NCI-H446 (cell line): ENCODE measurements around the gene OLA1.

Source experiments
- DNase-seq, 2 experiments: peaks; one replicate each; lab custom pipeline; 2025; lab: John Stamatoyannopoulos, UW

Gene OLA1

DNA sequence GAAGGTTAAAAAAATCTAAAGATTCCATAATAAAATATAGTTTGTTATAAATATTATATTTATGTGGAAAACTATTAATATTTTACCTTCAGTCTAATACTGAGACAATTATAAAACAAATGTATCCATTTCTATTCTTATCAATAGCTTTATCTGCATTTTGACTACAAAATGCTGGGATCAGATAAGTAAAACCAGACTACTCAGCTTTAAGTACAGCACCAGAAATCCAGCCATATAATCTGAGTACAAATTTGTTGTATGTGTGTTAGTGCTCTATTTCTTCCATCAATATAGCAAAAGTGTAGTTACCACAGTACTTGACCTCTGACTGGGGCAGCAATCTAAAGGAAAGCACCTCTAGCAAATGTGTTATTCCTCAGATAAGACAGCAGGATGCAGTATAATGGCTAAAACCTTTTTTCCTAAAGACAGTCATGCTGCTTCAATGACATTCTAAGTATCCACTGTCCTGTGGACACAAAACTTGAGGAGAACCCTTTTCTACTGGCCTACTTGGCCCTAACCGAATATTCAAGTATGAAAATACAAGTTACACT is 68.1 kb downstream of the OLA1 start:
- no peak for DNase-seq

DNA sequence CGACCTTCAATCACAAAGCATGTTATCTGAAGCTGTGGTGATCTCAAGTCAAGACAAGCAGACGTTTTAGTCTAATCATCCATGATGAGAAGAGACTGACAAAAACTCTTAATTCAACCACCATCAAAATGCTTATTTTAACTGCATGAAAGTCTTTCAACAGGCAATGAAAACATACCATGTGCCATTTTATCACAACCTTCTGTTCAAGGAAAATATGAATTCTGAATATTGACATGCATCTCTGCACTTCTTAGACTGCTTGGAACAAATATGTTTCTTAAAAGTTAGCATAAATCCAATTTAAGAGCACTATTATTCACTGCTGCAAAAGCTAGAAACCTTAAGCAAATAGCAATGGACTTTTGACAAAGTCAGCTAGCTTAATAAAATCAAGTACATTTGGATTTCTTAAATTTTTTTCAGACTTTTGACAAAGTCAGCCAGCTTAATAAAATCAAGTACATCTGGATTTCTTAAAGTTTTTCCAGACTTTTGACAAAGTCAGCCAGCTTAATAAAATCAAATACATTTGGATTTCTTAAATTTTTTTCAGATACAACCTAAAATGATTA is 70.9 kb downstream of the OLA1 start:
- no peak for DNase-seq

DNA sequence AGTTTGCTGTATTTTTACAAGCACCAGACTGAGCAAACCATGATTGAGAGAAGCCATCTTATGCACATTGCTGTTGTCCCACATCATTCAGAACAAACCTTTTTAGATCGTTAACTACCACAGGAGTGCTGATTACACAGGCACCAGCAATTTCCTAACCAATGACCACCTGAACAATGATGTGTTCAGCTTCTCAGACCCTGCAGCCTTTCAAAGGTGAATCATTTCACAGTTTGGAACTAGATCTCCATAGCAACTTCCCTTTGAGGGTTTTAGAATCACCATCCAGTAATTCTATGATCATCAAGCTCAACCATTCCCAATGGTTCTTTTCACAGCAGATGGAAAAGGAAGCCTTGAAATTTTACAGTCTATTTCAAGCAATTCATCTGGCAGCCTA is 71.4 kb downstream of the OLA1 start:
- DNase-seq, result no peak

DNA sequence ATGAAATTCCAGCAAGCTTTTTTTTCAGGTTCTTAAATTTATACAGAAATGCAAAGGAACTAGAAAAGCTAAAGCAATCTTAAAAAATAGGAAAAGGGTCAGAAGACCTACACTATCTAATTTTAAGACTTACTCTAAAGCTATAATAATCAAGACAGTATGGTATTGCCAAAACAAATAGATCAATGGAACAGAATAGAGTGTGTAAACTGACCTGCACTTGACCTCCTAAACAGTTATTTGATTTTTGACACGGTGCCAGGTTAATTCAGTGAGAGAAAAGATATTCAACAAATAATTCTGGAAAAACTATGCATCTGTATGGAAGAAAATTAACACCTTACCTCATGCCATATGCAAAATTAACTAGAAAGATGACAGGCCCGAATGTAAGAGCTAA is 73.6 kb downstream of the OLA1 start:
- DNase-seq, result no peak

DNA sequence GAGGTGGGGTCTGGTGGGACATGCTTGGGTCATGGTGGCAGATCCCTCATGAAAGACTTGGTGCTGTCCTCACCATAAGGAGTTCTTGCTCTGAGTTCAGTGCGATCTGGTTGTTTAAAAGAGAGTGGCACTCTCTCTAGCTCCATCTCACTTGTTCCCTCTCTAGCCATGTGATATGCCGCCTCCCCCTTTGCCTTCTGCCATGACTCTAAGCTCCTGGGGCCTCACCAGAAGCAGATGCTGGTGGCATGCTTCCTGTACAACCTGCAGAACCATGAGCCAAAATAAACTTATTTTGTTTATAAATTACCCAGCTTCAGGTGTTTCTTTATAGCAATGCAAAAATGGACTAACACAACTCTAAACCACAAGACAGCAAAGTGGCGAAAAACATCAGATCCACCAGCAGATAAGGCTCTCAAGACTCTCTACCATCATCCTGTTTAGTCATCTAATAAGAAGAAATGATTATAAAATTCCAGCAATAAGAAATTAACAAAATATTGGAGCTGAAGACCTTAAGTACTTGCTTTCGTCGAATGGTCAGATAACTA is 75.5 kb downstream of the OLA1 start:
- no peak for DNase-seq

DNA sequence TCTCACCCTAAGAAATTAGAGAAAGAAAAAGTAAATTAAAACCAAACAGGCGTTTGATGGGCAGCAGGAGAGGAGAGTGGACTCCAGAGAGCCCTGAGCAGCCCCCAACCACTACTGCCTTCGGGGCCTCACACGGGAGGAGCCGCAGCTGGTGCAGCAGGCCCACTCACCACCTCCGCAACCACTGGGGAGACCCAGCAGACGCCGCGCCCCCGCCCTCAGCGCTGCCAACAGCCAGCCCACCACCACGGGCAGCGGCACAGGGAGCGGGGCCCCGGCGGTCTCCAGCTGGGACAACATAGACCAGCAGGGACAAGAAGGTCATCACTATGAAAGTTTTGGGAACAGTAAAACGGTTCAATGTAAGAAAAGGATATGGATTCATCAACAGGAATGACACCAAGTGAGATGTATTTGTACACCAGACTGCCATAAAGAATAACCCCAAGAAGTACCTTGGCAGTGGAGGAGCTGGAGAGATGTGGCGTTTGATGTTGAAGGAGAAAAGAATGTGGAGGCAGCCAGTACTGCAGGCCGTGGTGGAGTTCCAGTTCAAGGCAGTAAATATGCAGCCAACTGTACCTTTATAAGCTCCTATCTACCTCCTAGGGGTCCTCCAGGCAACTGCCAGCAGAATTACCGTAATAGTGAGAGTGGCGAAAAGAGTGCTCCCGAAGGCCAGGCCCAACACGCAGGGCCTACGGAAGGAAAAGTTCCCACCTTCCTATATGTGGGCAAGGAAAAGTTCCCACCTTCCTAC is 76.5 kb downstream of the OLA1 start:
- DNase-seq, result no peak

DNA sequence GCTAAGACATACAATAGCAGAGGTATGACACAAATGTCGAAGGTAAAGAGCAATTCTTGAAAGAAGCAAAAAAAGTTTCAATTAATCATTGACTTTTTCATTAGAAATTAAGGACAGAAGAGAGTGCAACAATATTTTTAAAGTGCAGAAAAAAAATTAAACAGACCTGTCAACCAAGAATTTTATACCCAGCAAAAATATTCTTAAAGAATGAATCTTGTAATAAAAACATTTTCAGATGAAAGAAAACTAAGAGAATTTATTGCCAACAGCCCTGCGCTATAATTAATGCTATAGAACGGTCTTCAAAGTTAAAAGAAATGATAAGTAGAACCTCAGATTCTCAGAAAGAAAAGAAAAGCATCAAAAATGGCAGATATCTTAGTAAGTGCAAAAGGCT is 79.0 kb downstream of the OLA1 start:
- DNase-seq, result no peak

DNA sequence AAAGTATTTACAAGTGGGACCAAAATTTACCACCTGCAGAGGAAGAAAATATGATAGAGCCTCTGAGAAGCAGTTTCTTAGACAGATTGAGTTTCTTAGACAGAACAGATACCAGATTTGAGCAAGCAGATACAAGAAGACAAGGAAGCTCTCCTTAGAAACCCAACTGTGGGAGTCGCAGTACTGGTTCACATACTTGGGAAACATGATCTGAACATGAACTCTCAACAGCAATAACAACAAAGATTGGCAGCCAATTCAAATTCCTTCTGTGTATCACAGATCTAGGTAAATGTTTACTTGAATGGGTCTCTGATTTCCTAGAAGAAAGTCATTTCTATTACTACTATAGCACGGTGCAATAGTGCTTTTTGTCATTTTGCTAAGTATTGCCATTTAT is 82.1 kb downstream of the OLA1 start:
- DNase-seq, result no peak

DNA sequence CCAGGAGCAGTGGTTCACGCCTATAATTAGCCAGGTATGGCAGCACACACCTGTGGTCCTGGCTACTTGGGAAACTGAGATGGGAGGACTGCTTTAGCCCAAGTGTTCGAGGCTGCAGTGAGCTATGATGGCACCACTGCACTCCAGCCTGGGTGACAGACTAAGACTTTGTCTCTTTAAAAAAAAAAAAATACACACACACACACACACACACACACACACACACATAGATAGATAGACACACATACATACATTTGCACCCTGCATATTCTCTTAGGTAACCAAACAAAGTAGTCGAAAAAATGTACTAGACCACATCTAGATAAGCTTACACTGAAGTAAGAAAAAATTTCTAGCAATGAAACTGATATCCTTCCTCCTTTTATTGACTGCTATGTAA is 86.8 kb downstream of the OLA1 start:
- no peak for DNase-seq

DNA sequence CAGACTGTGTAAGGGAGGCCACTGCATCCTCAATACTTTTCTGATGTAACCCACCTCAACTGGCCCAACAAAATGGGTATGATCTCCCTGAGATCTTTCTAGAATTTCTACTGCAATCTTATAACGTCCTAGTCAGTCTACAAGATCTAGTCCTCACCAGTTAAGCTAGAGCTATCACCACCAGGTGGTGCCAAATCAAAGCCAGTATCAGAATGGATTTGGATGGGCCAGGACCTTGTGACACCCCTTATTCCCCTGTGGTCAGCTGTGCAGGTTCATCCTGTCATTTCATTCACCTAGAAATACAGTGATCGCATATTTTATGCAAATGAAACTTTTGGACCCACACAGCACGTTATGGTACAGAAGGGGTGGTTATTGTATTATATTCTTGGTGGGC is 90.3 kb downstream of the OLA1 start:
- DNase-seq, result peak in 1 of 2 experiments; percentile 26

DNA sequence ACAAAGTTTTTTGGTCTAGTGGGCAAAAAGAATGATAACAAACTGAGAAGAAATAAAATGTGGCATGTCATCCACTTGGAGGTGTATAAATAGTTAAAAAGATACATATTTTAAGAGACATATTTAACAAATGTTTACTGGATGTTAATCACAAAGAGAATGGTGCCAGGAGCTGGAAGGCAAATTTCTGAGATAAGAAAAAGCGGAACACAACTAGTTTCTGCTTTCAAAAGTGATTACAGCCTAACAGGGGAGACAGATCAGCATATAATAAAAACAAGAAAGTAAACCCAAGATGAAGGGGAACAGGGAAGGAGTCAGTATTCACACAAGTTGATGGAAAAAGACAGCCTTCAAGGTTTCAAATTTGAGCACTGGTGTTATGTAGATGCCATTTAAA is 91.3 kb downstream of the OLA1 start:
- DNase-seq, result no peak

DNA sequence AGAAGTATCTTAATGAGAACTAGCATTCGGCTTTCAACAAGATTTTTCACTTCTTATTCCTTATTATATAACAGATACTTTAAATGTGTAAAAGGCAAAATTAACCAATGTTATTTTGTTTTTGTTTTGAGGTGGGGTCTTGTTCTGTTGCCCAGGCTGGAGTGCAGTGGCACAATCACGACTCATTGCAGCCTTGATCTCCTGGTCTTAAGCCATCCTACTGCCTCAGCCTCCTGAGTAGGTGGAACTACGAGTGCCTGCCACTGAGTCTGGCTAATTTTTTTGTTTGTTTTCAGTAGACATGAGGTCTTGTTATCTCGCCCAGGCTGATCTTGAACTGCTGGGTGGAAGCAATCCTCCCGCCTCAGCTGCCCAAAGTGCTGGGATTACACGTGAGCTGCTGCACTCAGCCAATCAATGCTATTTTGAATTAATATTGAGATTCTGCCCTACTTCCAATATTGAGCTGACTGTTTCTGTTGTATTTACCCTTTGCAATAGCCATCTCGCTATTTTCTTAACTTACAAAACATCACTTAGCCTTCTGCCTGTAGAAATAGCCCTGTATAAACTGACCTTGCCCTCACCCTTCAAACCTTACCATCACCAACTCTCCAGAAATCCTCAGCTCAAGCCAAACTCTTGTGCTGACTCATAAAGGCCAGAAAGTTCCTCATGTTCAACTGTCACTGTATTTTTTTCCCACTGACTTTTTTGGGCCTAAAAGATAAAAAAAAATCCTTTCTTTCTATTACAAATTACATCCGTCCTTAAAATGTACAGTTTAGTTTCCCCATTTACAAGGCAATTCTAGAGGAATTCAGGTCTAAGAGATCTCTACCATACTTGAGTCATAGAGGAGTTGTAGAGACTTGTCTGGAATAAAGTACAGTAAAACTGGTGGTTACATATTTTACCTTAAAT is 94.3 kb downstream of the OLA1 start:
- no peak for DNase-seq

DNA sequence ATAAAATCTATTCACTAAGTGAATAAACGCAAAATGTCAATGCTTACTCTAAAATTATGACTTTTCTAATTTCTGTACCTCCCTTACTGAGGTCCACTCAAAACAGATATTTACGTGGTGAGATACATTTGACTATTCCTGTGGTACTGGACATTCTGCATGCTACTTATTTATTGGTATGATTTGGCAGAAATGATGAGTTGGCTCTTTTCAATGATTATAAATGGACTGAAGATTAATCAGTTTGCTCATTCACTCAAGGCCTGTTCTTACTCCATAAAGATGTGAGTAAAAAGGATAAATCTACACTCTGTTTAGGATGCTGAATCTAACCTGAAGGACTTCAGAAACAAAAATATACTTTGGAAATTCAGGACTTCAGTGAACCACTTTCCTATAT is 98.8 kb downstream of the OLA1 start:
- no peak for DNase-seq

DNA sequence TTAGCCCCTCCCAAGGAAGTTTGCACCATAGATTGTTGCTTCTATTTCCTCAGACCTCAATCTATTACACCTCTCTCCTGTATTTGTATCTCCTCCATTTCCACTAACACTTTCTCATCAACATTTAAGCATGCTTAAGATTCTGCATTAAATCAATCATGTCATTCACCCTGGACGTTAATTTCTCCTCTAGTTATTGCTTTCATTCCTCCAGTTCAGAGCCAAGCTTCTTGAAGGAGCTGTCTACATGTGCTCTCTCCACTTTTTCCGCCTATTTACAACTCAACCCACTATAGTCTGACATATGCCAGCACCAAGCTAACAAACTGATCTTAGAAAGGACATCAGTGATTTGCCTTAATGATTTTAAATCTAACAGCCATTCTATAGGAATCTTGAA is 99.5 kb downstream of the OLA1 start:
- DNase-seq, result no peak

DNA sequence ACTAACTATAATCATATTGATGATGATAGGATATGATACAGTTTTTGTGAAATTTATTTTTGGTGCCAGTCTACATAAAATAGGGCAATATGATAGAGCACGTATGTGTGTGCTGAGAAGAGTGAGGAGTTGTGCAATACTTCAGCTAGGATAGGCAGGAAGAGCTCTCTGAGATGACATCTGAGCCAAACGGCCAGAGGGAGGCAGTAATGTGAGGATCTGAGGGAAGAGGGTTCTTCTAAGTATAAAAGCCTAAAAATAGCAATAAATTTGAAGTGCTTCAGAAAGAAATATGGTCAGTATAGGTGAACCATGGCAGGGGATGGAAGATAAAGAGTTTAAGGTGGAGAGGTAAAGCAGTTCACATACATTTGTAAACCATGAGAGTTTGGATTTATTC is 102.5 kb downstream of the OLA1 start:
- no peak for DNase-seq

DNA sequence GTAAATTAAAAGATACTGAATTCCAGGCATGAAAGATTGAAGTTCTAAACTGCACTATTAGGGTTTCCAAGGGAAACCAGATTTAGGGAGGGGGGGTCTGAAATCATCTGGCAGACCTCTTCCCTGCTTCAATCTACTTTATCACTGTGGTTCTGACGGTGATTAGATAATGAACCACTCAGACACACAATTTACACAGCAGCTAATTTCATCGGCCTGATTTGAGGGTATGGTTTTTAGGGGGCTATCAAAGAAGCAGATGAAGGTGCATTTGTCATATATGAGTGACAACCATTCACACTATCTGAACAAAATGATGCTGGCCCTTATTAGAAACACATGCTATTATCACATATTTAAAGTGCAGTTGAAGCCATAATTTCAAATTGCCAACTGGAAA is 106.0 kb downstream of the OLA1 start:
- DNase-seq, result no peak

DNA sequence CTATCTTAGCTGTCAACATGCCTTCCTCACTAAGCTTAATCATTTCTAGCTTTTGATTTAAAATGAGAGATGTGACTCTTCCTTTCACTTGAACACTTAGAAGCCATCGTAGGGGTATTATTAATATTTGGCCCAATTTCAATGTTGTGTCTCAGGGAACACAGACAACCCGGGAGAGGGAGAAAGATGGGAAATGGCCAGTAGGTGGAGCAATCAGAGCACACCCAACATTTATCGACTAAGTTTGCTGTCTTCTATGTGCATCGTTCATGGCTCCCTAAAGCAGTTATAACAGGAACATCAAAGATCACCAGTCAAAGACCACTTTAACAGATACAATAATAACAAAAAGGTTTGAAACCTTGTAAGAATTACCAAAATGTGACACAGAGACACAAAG is 110.2 kb downstream of the OLA1 start:
- DNase-seq, result no peak

DNA sequence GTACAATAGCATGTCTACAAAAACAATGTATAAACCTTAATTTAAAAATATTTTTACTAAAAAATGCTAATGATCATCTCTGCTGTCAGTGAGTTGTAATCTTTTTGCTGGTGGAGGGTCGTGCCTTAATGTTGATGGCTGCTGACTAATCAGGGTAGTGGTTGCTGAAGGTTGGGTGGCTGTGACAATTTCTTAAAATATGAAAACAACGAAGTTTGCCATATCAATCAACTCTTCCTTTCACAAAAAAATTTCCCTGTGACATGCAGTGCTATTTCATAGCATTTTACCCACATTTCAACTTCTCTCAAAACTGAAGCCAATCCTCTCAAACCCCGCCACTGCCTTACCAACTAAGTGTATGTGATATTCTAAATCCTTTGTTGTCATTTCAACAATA is 112.4 kb downstream of the OLA1 start:
- no peak for DNase-seq

DNA sequence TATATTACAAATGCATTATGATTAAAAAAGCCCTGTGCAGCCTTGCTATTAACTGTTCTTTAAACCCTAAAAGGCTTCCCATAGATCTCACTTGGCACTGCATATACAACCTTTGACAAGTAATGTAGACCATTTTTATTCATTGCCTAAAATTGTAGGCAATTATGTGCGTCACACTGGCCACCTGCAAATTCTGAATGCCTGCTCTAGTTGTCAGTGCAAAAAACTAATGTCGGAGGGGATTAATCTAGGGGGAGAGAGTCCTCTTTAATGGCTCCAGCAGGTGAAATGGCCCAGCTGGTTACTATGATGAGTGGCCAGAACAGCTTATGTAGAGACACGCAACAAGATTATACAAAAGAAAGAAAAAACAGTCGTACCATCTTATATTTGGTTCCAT is 123.2 kb downstream of the OLA1 start:
- DNase-seq, result no peak

DNA sequence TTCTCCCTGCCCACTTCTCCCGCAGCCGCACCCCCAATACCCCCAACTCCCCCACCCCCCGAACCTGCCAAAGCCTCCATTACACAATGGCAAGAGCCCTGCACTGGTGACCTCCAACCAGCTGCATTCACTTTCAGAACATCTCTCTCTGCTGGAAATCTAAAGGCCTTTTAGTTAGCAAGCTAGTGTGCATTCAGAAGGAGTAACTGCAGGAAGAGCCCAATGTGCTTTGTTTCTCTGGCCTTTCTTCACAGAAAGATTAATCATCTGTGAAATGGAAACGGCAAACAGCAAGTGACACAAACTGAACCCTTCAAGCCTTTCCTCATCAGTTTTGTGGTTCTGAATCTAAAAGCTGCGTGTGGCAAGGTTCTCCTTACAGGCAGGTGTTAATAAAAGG is 124.2 kb downstream of the OLA1 start:
- no peak for DNase-seq

DNA sequence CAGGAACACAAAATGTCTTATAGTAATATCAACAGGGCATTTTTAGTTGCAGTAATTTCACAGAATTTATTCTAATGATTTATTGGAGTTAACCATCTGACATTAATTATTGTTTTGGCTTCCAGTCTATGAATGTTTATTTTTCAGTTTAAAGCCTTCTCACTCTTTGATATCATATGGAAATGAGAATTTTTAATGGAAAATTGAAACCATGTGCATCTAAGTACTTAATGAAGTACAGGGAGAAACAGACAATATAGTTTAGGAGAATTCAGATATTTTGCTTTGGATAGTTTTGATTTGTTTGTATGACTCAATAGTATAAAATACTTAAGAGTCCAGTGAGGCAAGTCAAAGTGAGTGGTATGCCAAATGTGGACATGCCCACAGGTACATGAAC is 126.1 kb downstream of the OLA1 start:
- no peak for DNase-seq

DNA sequence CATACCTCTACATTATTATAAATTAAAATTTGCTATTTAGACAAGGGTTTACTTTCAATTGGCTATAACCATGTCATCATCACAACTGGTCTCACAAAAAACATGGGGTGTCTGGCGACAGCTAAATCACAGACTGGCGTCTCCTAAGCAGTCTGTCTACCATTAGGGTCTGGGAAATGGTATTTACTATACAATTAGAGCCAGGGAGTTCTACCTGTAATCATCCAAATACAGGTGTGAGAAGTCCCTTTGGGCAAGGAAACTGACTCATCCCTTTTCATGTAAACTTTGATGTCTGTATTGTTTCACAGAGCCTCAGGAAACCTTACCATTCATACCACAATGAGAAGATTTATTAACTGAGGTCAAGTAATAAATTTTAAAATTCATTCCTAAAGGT is 126.7 kb downstream of the OLA1 start:
- DNase-seq, result no peak

DNA sequence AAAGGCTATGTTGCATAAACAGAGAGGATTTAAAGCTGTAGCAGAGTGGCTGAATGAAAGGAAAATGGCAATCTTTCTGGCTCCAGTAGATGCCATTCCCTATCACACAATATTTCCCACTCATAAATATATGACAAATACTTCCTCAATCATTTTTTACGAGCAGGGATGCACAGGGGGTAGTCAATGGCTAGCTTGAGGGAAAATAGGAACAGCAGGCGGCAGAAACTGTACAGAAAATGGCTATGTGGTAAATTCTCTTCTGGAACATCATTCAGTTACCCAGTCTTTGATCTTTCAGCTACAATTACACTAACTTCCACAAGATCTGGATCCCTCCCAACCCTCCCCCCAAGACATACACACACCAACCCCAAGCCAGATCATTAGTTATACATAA is 127.2 kb downstream of the OLA1 start:
- DNase-seq, result no peak
